T-cell (primary cell): ENCODE results near the gene PXN. TPM values are rescaled to one million over a fixed set of nuclear protein-coding genes. Genes with fewer than 3 reads are reported as not detected.

Experiments
- ATAC-seq, 4 experiments: fragments of 200-7000 bp in 3 of 4; fragments of 150-1000 bp in 1 of 4; cut with Tn5 transposase; replicated peaks in 1 of 4; 1 replicate in 3 of 4; 2 replicates in 1 of 4; pipeline ENCODE4 v1.10.0; 2021; ENCODE audit warnings: moderate library complexity in 3 of 4, mild to moderate bottlenecking in 2 of 4, moderate number of reproducible peaks in 1 of 4
- CTCF ChIA-PET, 2 donors: fragments of 300-600 bp; sonication (Branson Sonifier 250); formaldehyde crosslinking; loops; one replicate each; lab custom pipeline; 2022; ENCODE audit warnings: antibody characterized with exemption in 2 of 2; lab: Charles Lee
- POLR2A ChIA-PET, 2 donors: fragments of 300-600 bp; sonication (Branson Sonifier 250); formaldehyde crosslinking; loops; one replicate each; lab custom pipeline; 2022; ENCODE audit warnings: antibody characterized with exemption in 2 of 2; lab: Charles Lee
- DNase-seq, 35 experiments: peaks; one replicate each; pipeline versions ENCODE4 v3.0.0 to v3.0.0-alpha.2; 2013 to 2023
- H3K27ac ChIP-seq: one replicate; pipeline ENCODE4 v1.5.1; 2013; ENCODE audit warnings: low read length
- H3K27me3 ChIP-seq, 2 experiments: replicated peaks in 1 of 2; 1 replicate in 1 of 2; 2 replicates in 1 of 2; pipeline versions ENCODE4 v1.6.1 to v1.7.0; 2013; ENCODE audit warnings: low read length in 1 of 2, mixed read lengths in 1 of 2; ENCODE audit not compliant: control insufficient read depth in 2 of 2, insufficient read depth in 2 of 2; ENCODE audit errors: extremely low read depth in 1 of 2
- H3K36me3 ChIP-seq, 2 donors: 1 replicate in 1 of 2; 2 replicates in 1 of 2; pipeline versions ENCODE4 v1.6.1 to v1.7.0; 2013; ENCODE audit warnings: low read length in 1 of 2; ENCODE audit not compliant: control insufficient read depth in 2 of 2, insufficient read depth in 1 of 2; ENCODE audit errors: extremely low read depth in 1 of 2
- H3K4me1 ChIP-seq, 2 experiments: 1 replicate in 1 of 2; 2 replicates in 1 of 2; pipeline versions ENCODE4 v1.6.1 to v1.7.0; 2013; ENCODE audit warnings: low read length in 2 of 2, mixed read lengths in 1 of 2; ENCODE audit not compliant: insufficient read depth in 2 of 2, control insufficient read depth in 1 of 2; ENCODE audit errors: extremely low read depth in 1 of 2
- H3K4me3 ChIP-seq, 2 donors: 1 replicate in 1 of 2; 2 replicates in 1 of 2; pipeline versions ENCODE4 v1.5.1 to v1.7.0; 2013; ENCODE audit warnings: mild to moderate bottlenecking in 2 of 2, low read length in 1 of 2, moderate library complexity in 1 of 2; ENCODE audit not compliant: control insufficient read depth in 1 of 2; ENCODE audit errors: extremely low read depth in 1 of 2
- H3K9me3 ChIP-seq: 2 replicates; pipeline ENCODE4 v1.7.0; 2013
- H3K27ac Mint-ChIP-seq, 2 donors: one replicate each; pipeline ENCODE4 v1.8.0; 2020 to 2021; ENCODE audit warnings: mild to moderate bottlenecking in 2 of 2, mixed read lengths in 2 of 2
- H3K27me3 Mint-ChIP-seq, 2 donors: one replicate each; pipeline ENCODE4 v1.8.0; 2021 to 2022; ENCODE audit warnings: mixed read lengths in 2 of 2
- H3K36me3 Mint-ChIP-seq: one replicate; pipeline ENCODE4 v1.8.0; 2021; ENCODE audit warnings: mixed read lengths
- H3K4me1 Mint-ChIP-seq, 3 donors: one replicate each; pipeline ENCODE4 v1.8.0; 2020 to 2022; ENCODE audit warnings: mixed read lengths in 3 of 3, mild to moderate bottlenecking in 1 of 3
- H3K4me3 Mint-ChIP-seq, 3 donors: one replicate each; pipeline ENCODE4 v1.8.0; 2020 to 2022; ENCODE audit warnings: mild to moderate bottlenecking in 3 of 3, mixed read lengths in 3 of 3, moderate library complexity in 3 of 3
- H3K9me3 Mint-ChIP-seq, 3 donors: one replicate each; pipeline ENCODE4 v1.8.0; 2020 to 2022; ENCODE audit warnings: mixed read lengths in 3 of 3
- WGBS: methylation state at CpG from one replicate; pipeline ENCODE4 v1.1.5; 2013; ENCODE audit warnings: missing lambda C conversion rate; ENCODE audit not compliant: insufficient coverage; 5-methylcytosine and 5-hydroxymethylcytosine counted together
- total RNA-seq, 35 experiments: library from RNA in 6 of 35; stranded (reverse) in 6 of 35; fragments of 120-200 nt in 1 of 35; gene quantifications; one replicate each; pipeline versions ENCODE4 v1.2.1 to v1.2.4 and lab custom pipeline; 2013 to 2026

Gene PXN
- total RNA-seq, 5 donors from 2014 or later (not counting 1 experiment from before 2014, with no cell fraction given) = 128 to 202 (median 137) TPM

DNA sequence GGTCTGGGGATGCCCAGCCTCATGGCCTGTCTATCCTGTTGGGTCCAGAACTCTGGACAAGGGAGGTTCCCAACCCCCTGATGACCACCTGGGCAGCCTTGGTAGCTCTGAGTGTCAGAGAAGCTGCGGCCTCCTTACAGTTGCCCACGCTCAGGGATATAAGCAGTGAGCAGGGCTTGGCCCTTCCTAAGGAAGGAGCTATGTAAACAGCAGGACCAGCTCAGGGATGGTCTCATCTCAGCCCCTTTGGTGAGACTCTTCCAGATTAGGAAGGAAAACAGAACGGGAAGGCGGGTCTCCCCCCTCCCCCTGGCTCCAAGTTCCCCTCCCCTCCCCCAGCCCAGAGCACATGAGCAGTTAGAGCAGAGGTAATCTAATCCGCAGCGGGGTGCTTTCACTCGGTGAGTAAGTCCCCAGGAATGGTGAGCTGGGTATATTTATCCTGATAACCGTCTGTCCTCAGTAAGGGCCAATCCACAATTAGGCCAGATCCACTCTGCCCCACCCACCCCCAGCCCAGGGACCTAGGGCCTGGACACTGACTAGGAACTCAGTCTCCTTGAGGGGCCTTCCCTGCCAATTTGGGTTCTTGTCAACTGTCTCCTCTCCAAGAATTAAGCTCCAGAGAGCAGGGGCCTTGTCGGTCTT, 35.1 kb downstream of the PXN start:
- H3K27me3 Mint-ChIP-seq = no peaks in the 10 kb centered on the region
- no peaks in the 10 kb centered on the region for H3K36me3 Mint-ChIP-seq
- H3K36me3 ChIP-seq = peaks cover 3 to 21% of the 10 kb centered on the region in 2 donors
- peak overlapping the region in 2 of 3 donors; percentile 68 to 79 for H3K4me3 Mint-ChIP-seq
- no peaks in the 10 kb centered on the region for H3K9me3 Mint-ChIP-seq
- peak overlapping the region; percentile 90 to 97 for H3K27ac Mint-ChIP-seq
- H3K4me1 Mint-ChIP-seq = peaks cover 95 to 98% (median 97%) of the 10 kb centered on the region in 3 donors
- no peak for DNase-seq
- ChIA-PET POLR2A (interaction anchor here (0.5 to 2.9 kb wide), 6 partner anchors 29 to 435 kb away, joined by 3 to 10 read pairs (median 8); partner anchors contain the start of genes PXN (in 1 of the 2), RNU4-2 (in 1 of the 2) and RPLP0 (in 1 of the 2)), CTCF (interaction anchor here (0.6 to 4.2 kb wide), 15 partner anchors 13 to 187 kb away, joined by 3 to 43 read pairs (median 6); partner anchors contain the start of genes PXN (in 2 of the 2), RPLP0 (in 1 of the 2) and SIRT4 (in 1 of the 2))
- H3K4me3 ChIP-seq = peak overlapping the region in 1 of 2 donors; percentile 5
- H3K27me3 ChIP-seq = no peaks in the 10 kb centered on the region
- ATAC-seq = no peak
- no peaks in the 10 kb centered on the region for H3K9me3 ChIP-seq
- peak overlapping the region; percentile 71 for H3K27ac ChIP-seq
- WGBS = 100% methylated on average over 2 of the region's 9 CpGs
- peaks cover 36 to 93% of the 10 kb centered on the region in 2 experiments for H3K4me1 ChIP-seq

DNA sequence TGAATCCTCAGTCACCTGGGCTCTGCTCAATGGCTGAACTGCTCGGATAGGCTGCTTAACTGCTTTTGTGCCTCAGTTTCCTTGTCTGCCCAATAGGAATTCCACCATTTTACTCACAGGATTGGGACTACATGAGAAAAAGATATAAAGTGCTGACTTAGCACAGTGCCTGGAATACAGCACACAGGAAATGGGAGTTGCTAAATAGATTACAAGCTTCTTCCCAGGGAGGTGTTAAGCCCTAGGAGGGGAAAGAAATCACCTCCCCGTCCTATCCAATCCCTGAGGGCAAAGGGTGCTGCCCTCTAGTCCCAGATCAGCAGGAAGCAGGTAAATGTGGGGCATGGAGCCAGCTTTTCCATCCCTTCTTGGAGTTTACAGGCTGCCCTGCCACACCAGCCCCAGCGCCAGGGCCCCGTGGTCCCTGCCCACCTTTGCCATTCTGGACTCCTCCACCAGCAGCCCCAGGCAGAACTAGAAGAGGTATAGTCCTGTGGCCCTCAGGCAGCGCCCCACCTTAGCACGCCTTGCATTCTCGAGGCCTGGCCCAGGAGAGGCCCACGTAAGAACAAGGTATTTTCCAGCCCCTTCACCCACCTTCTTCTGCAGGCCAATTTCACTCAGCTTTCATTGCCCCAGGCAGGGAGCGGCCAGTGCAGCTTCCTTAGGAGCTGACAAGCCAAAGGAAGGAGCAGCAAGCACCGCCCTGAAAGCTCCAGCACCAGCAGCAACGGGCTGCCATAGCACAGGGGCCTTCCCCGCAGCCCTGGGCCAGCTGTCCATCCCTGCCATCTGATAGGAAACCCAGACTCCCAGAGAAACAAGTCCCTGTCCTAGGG, 35.8 kb downstream of the PXN start:
- Mint-ChIP-seq H3K9me3 (no peaks in the 10 kb centered on the region), H3K4me3 (peak overlapping the region in 1 of 3 donors; percentile 73), H3K27ac (peak overlapping the region; percentile 88 to 90), H3K27me3 (no peaks in the 10 kb centered on the region), H3K36me3 (no peaks in the 10 kb centered on the region), H3K4me1 (peaks cover 91 to 95% (median 95%) of the 10 kb centered on the region in 3 donors)
- no peak for ATAC-seq
- peaks cover 3 to 25% of the 10 kb centered on the region in 2 donors for H3K36me3 ChIP-seq
- DNase-seq = no peak
- POLR2A ChIA-PET = interaction anchor here (0.5 to 2.9 kb wide), 9 partner anchors 11 to 436 kb away, joined by 3 to 15 read pairs (median 5); partner anchors contain the start of gene RNU4-2 (in 1 of the 2)
- no peaks in the 10 kb centered on the region for H3K27me3 ChIP-seq
- peak overlapping the region; percentile 71 for H3K27ac ChIP-seq
- CTCF ChIA-PET = interaction anchor here (0.7 to 4.2 kb wide), 10 partner anchors 19 to 1659 kb away, joined by 3 to 43 read pairs (median 8); partner anchors contain the start of genes PXN (in 1 of the 2), RNU4-2 (in 1 of the 2), RPLP0 (in 1 of the 2) and SIRT4 (in 1 of the 2)
- peak overlapping the region in 1 of 2 donors; percentile 5 for H3K4me3 ChIP-seq
- WGBS = 89% methylated on average over 9 of the region's 12 CpGs
- no peaks in the 10 kb centered on the region for H3K9me3 ChIP-seq
- peaks cover 36 to 93% of the 10 kb centered on the region in 2 experiments for H3K4me1 ChIP-seq

DNA sequence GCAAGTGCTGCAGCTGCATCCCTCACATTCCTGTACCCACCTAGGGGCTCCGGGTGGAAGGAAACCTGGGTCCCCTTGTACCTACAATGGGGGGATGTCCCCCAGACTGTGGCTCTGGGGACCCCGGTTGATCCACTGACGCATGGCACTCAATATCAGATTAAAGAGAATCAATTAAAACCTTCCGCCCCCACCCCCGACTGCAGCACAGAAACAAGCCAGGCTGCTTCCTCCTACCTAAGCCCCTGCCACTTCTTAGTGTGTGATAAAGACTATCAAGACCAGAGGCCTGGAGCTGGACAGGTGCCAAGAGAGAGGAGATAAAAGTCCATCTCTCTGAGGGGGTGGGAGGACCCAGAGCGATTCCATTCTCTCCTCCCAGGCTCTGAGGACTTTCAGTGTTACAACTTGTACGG, 36.5 kb downstream of the PXN start:
- DNase-seq (no peak), ATAC-seq (no peak)
- H3K9me3 ChIP-seq = no peaks in the 10 kb centered on the region
- Mint-ChIP-seq H3K36me3 (no peaks in the 10 kb centered on the region), H3K27ac (peak overlapping the region; percentile 44 to 90), H3K4me1 (peaks cover 85 to 92% (median 92%) of the 10 kb centered on the region in 3 donors), H3K9me3 (no peaks in the 10 kb centered on the region), H3K27me3 (no peaks in the 10 kb centered on the region), H3K4me3 (peak overlapping the region in 1 of 3 donors; percentile 73)
- peak overlapping the region; percentile 71 for H3K27ac ChIP-seq
- H3K4me3 ChIP-seq = peak overlapping the region in 1 of 2 donors; percentile 42
- POLR2A ChIA-PET = interaction anchor here (0.5 to 2.4 kb wide), 6 partner anchors 11 to 97 kb away, joined by 3 to 15 read pairs (median 5); no protein-coding TSS in a partner anchor
- peaks cover 3 to 31% of the 10 kb centered on the region in 2 donors for H3K36me3 ChIP-seq
- WGBS = 60% methylated on average over 1 of the region's 7 CpGs
- peaks cover 36 to 93% of the 10 kb centered on the region in 2 experiments for H3K4me1 ChIP-seq
- H3K27me3 ChIP-seq = no peaks in the 10 kb centered on the region
- CTCF ChIA-PET = interaction anchor here (0.7 to 4.2 kb wide), 24 partner anchors 9 to 1659 kb away, joined by 3 to 162 read pairs (median 7); partner anchors contain the start of genes PXN (in 2 of the 2), RNU4-1 (in 1 of the 2), RNU4-2 (in 1 of the 2) and RPLP0 (in 1 of the 2)

DNA sequence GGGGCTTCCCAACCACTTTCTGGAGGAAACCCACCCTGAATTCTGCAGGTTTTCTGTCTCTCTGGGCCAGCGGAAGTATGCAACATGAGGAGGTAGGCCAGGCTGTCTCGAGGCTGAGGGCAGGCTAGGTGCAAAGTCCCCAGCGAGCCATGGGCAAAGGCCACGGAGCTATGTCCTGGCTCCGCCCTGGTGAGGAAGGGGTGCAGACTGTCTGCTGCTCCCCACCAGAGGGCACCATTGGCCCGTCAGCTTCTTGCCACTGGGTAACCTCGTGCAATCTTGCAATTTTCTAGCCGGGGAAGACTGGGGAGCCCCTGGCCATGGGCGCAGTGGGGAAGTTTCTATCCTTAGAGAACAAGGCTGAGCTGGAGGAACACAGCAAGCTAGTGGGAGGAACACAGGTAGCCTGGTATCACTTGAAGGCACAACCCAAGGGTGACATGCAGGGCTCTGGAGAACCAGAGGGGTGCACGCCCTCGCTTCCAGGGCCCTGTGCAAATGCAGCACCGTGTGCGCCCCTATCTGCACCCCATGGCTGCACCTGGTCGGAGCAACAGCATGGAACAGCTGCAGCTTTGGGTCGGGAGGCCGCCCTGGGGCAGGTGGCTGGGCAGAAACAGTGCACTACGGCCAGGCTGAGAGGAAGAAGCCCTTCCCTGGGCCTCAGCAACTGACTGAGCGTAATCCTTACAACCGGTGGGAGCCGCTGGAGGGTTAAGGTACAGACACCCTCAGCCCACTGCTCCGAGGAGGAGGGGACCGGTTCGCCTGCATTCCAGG, 37.0 kb downstream of the PXN start:
- peak overlapping the region; percentile 20 to 42 for H3K4me3 ChIP-seq
- no peaks in the 10 kb centered on the region for H3K27me3 ChIP-seq
- POLR2A ChIA-PET = interaction anchor here (0.7 to 2.4 kb wide), 11 partner anchors 10 to 63 kb away, joined by 3 to 15 read pairs (median 5); partner anchors contain the start of genes RPLP0 (in 2 of the 2) and PXN (in 1 of the 2)

DNA sequence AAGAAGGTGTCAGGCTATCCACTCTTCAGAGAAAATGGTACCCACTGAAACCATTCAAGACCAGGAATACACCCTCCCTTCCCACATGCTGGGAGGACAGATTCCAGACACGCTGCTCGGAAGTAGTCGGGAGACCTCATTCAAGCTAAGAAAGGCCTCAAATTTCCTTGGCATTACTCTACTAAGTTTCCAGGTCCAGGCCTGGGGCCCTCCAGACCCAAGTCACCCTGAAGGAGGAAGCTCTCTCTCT, 37.6 kb downstream of the PXN start:
- POLR2A ChIA-PET = interaction anchor here (0.7 to 2.4 kb wide), 10 partner anchors 24 to 63 kb away, joined by 3 to 15 read pairs (median 5); partner anchors contain the start of genes RPLP0 (in 2 of the 2) and PXN (in 1 of the 2)
- H3K4me3 ChIP-seq = no peak overlapping the region

More for the DNA sequence above, 37.0 kb downstream of the PXN start:
- peak overlapping the region; percentile 82 to 90 for H3K27ac Mint-ChIP-seq
- Histone ChIP-seq H3K9me3 (no peaks in the 10 kb centered on the region), H3K36me3 (peaks cover 6 to 37% of the 10 kb centered on the region in 2 donors), H3K4me1 (peaks cover 36 to 91% of the 10 kb centered on the region in 2 experiments), H3K27ac (peak overlapping the region; percentile 71)
- peak; percentile 71 to 93 (median 86) for DNase-seq
- H3K36me3 Mint-ChIP-seq = peaks cover 3% of the 10 kb centered on the region
- H3K4me1 Mint-ChIP-seq = peaks cover 79 to 86% (median 86%) of the 10 kb centered on the region in 3 donors
- peak; percentile 71 to 85 (median 76) for ATAC-seq
- peak overlapping the region; percentile 4 to 73 (median 35) for H3K4me3 Mint-ChIP-seq
- 25% methylated on average over 18 of the region's 23 CpGs for WGBS
- H3K27me3 Mint-ChIP-seq = no peaks in the 10 kb centered on the region
- H3K9me3 Mint-ChIP-seq = no peaks in the 10 kb centered on the region
- CTCF ChIA-PET = interaction anchor here (0.5 to 3.9 kb wide), 30 partner anchors 10 to 952 kb away, joined by 3 to 162 read pairs (median 5); partner anchors contain the start of genes PXN (in 2 of the 2), RNU4-2 (in 2 of the 2), RNU4-1 (in 1 of the 2) and RPLP0 (in 1 of the 2)

More for the DNA sequence above, 37.6 kb downstream of the PXN start:
- peak overlapping the region; percentile 41 to 66 for H3K27ac Mint-ChIP-seq
- Histone ChIP-seq H3K27me3 (no peaks in the 10 kb centered on the region), H3K9me3 (no peaks in the 10 kb centered on the region), H3K36me3 (peaks cover 7 to 41% of the 10 kb centered on the region in 2 donors), H3K4me1 (peaks cover 36 to 85% of the 10 kb centered on the region in 2 experiments), H3K27ac (peak overlapping the region; percentile 16)
- peak overlapping the region in 2 of 3 donors; percentile 17 to 73 for H3K4me3 Mint-ChIP-seq
- peaks cover 7% of the 10 kb centered on the region for H3K36me3 Mint-ChIP-seq
- ATAC-seq (peak in 1 of 4 experiments; percentile 3), DNase-seq (no peak)
- 100% methylated on average over 3 of the region's 3 CpGs for WGBS
- H3K4me1 Mint-ChIP-seq = peaks cover 76 to 82% (median 81%) of the 10 kb centered on the region in 3 donors
- CTCF ChIA-PET = interaction anchor here (0.5 to 3.9 kb wide), 29 partner anchors 10 to 952 kb away, joined by 3 to 162 read pairs (median 5); partner anchors contain the start of genes PXN (in 2 of the 2), RNU4-2 (in 2 of the 2), RNU4-1 (in 1 of the 2) and RPLP0 (in 1 of the 2)
- H3K9me3 Mint-ChIP-seq = no peaks in the 10 kb centered on the region
- H3K27me3 Mint-ChIP-seq = no peaks in the 10 kb centered on the region
